ENCODE data around the gene PCDHGA2.
A peak's percentile ranks its signal among the peaks of the same experiment; 100 is the strongest.

- TF ChIP-seq, protein P1, sequence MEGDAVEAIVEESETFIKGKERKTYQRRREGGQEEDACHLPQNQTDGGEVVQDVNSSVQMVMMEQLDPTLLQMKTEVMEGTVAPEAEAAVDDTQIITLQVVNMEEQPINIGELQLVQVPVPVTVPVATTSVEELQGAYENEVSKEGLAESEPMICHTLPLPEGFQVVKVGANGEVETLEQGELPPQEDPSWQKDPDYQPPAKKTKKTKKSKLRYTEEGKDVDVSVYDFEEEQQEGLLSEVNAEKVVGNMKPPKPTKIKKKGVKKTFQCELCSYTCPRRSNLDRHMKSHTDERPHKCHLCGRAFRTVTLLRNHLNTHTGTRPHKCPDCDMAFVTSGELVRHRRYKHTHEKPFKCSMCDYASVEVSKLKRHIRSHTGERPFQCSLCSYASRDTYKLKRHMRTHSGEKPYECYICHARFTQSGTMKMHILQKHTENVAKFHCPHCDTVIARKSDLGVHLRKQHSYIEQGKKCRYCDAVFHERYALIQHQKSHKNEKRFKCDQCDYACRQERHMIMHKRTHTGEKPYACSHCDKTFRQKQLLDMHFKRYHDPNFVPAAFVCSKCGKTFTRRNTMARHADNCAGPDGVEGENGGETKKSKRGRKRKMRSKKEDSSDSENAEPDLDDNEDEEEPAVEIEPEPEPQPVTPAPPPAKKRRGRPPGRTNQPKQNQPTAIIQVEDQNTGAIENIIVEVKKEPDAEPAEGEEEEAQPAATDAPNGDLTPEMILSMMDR (IDR thresholded peaks at IDR 0.05), result peak in 3 of 6 experiments; percentile 8 to 45 (median 26)
- no peak for TF ChIP-seq POLR2A (IDR thresholded peaks at IDR 0.05)
These were observed 11.5 kb downstream of the PCDHGA2 start, which contains the start of gene PCDHGB1 for GRCh38 chr5:141349917-141350619.
